Panc1 (cell line): ENCODE measurements around the gene PFAS. TPM values are rescaled to one million over a fixed set of nuclear protein-coding genes. Genes with fewer than 3 reads are reported as not detected.
A peak's percentile ranks its signal among the peaks of the same experiment; 100 is the strongest.

Experiments used
- ATAC-seq: fragments of 200-7000 bp; cut with Tn5 transposase; 2 replicates; pipeline ENCODE4 v1.9.1; 2020; ENCODE audit warnings: mild to moderate bottlenecking, moderate library complexity
- BruUV-seq: library from RNA; stranded (reverse); fragments of 400-500 nt; replicated peaks from 2 replicates; lab custom pipeline; 2021; lab: Mats Ljungman, UMichigan
- CTCF ChIA-PET: fragments of 300-600 bp; sonication (Branson Sonifier 250); formaldehyde crosslinking; loops from one replicate; lab custom pipeline; 2022; ENCODE audit warnings: antibody characterized with exemption; lab: Charles Lee
- POLR2A ChIA-PET: fragments of 300-600 bp; sonication (Branson Sonifier 250); formaldehyde crosslinking; loops from one replicate; lab custom pipeline; 2022; ENCODE audit warnings: antibody characterized with exemption; lab: Charles Lee
- DNase-seq: peaks from one replicate; pipeline ENCODE4 v3.0.0-alpha.2; 2010; ENCODE audit warnings: low read depth, low spot score
- H3K27ac ChIP-seq: 2 replicates; pipeline ENCODE4 v1.5.1; 2011; ENCODE audit warnings: mild to moderate bottlenecking, low read length, inconsistent platforms
- H3K27me3 ChIP-seq: fragments of 200-500 bp; sonication (Bioruptor generic); 2 replicates; pipeline ENCODE4 v1.6.0; 2014; ENCODE audit warnings: low read length, inconsistent platforms; ENCODE audit not compliant: control insufficient read depth, insufficient read depth
- H3K36me3 ChIP-seq: fragments of 200-500 bp; sonication (Bioruptor generic); 2 replicates; pipeline ENCODE4 v1.5.1; 2014; ENCODE audit warnings: inconsistent platforms, mild to moderate bottlenecking, low read length, moderate library complexity; ENCODE audit not compliant: control insufficient read depth, insufficient read depth
- H3K4me1 ChIP-seq: 2 replicates; pipeline ENCODE4 v1.5.1; 2011; ENCODE audit warnings: inconsistent platforms, mild to moderate bottlenecking, low read length, moderate library complexity; ENCODE audit not compliant: control insufficient read depth, insufficient read depth
- H3K4me3 ChIP-seq, 2 experiments: 2 replicates each; pipeline ENCODE4 v1.5.1; 2011 to 2012; ENCODE audit warnings: low read depth in 2 of 2, low read length in 2 of 2, mild to moderate bottlenecking in 2 of 2, inconsistent platforms in 1 of 2, moderate library complexity in 1 of 2
- H3K9me3 ChIP-seq: fragments of 200-500 bp; sonication (Bioruptor generic); 2 replicates; pipeline ENCODE4 v1.5.1; 2014; ENCODE audit warnings: low read depth, mild to moderate bottlenecking, inconsistent platforms, low read length, moderate library complexity; ENCODE audit not compliant: control insufficient read depth, insufficient read depth
- CTCF ChIP-seq: fragments of 450-650 bp; IDR thresholded peaks from 2 replicates; pipeline ENCODE4 v1.5.1; 2017; ENCODE audit warnings: mild to moderate bottlenecking
- POLR2AphosphoS5 ChIP-seq: IDR thresholded peaks from 2 replicates; pipeline ENCODE4 v1.6.1; 2012; ENCODE audit warnings: mild to moderate bottlenecking, low read depth, low read length, moderate library complexity
- REST ChIP-seq, 2 experiments: IDR thresholded peaks; 2 replicates each; pipeline ENCODE4 v1.6.1; 2011 to 2012; ENCODE audit warnings: low read depth in 2 of 2, control low read depth in 1 of 2, low read length in 1 of 2, mild to moderate bottlenecking in 1 of 2, moderate library complexity in 1 of 2; ENCODE audit not compliant: insufficient read depth in 1 of 2
- SIN3A ChIP-seq: IDR thresholded peaks from 2 replicates; pipeline ENCODE4 v1.6.1; 2012; ENCODE audit warnings: low read depth, mild to moderate bottlenecking, low read length, moderate library complexity, borderline replicate concordance; ENCODE audit not compliant: insufficient read depth
- TCF7L2 ChIP-seq: IDR thresholded peaks from 2 replicates; pipeline ENCODE4 v1.6.1; 2011; ENCODE audit warnings: mild to moderate bottlenecking, low read depth, low read length, inconsistent platforms
- in situ Hi-C: cut with HindIII; loops from 2 replicates; pipeline ENCODE4 v1.10.0; 2016; ENCODE audit warnings: low sequenced_read_pairs, low pct_unique_long_range_greater_than_20kb
- intact Hi-C: fragments of 100-400 bp; cut with micrococcal nuclease; formaldehyde crosslinking; loops from one replicate; pipeline ENCODE4 v1.10.0; 2022; ENCODE audit not compliant: unreplicated experiment
- total RNA-seq: library from RNA; stranded (reverse); gene quantifications from one replicate; pipeline ENCODE4 v1.2.1, GENCODE V29; 2021; ENCODE audit not compliant: unreplicated experiment

PFAS gene
- total RNA-seq, 1 experiment from 2014 or later, result 73.0 TPM

GRCh38 chr17:8223356-8224126, 25.5 kb upstream of the PFAS start:
- Histone ChIP-seq H3K27me3 (no peaks in the 10 kb centered on the region), H3K36me3 (no peaks in the 10 kb centered on the region), H3K27ac (peak overlapping the region; percentile 94), H3K4me1 (peaks cover 19% of the 10 kb centered on the region), H3K9me3 (no peaks in the 10 kb centered on the region), H3K4me3 (peak overlapping the region; percentile 81 to 90)
- no peak for ATAC-seq
- TF ChIP-seq CTCF, result no peak; the same call in 1 of the 2 replicates
- TF ChIP-seq POLR2AphosphoS5, result no peak
- no peak for TF ChIP-seq REST (IDR thresholded peaks at IDR 0.05; ENCODE audit: insufficient read depth in 1 of 2, low read depth in 2 of 2, low read length in 1 of 2)
- no peak for TF ChIP-seq SIN3A
- TF ChIP-seq TCF7L2, result no peak
- POLR2A ChIA-PET, result interaction anchor here (1.1 kb wide), 1 partner anchor 24 kb away, joined by 7 read pairs; the partner anchor contains the start of gene CTC1
- in situ Hi-C loops, result no loop called here
- CTCF ChIA-PET, result interaction anchor here (0.9 kb wide), 1 partner anchor 105 kb away, joined by 11 read pairs; no protein-coding TSS in a partner anchor
- no peak for DNase-seq
- BruUV-seq, result no TSS peak
- intact Hi-C loops, result loop anchor here (10.0 kb wide), 1 partner anchor 99 kb away; the partner anchor contains the start of gene HES7

- POLR2A ChIA-PET, result interaction anchor here (1.1 kb wide), 1 partner anchor 23 kb away, joined by 7 read pairs; the partner anchor contains the start of gene CTC1
- H3K9me3 ChIP-seq, result no peaks in the 10 kb centered on the region
- DNase-seq (no peak), ATAC-seq (no peak)
- TF ChIP-seq REST (IDR thresholded peaks at IDR 0.05; ENCODE audit: insufficient read depth in 1 of 2, low read depth in 2 of 2, low read length in 1 of 2) (no peak), TCF7L2 (no peak), CTCF (no peak), POLR2AphosphoS5 (no peak), SIN3A (no peak)
- 0 out of 2 replicates have a peak overlapping the region, but pooled peaks have one; percentile 2 for H3K27ac ChIP-seq
- no peak overlapping the region for H3K4me3 ChIP-seq
- H3K27me3 ChIP-seq, result no peaks in the 10 kb centered on the region
- in situ Hi-C loops (no loop called here), intact Hi-C loops (loop anchor here (10.0 kb wide), 1 partner anchor 100 kb away; the partner anchor contains the start of gene HES7)
- H3K36me3 ChIP-seq, result peaks cover 2% of the 10 kb centered on the region; the same call in 1 of the 2 replicates
- H3K4me1 ChIP-seq, result peaks cover 16% of the 10 kb centered on the region
- no TSS peak for BruUV-seq
- CTCF ChIA-PET, result interaction anchor here (0.6 kb wide), 3 partner anchors 8 to 132 kb away, joined by 3 to 4 read pairs (median 4); no protein-coding TSS in a partner anchor
Measured at GRCh38 chr17:8224891-8225812, 23.9 kb upstream of the PFAS start.
